Heart right ventricle (tissue), 16 donors: ENCODE data around the gene PIK3CB. TPM values are rescaled to one million over a fixed set of nuclear protein-coding genes. Genes with fewer than 3 reads are reported as not detected.
"Not testable (repeated sequence)": the region's sequence is repeated elsewhere in the genome, so short reads cannot be mapped to it uniquely, and the experiment has no call there.

ENCODE experiments used
- ATAC-seq, 8 donors: fragments of 200-7000 bp; cut with Tn5 transposase; one replicate each; pipeline ENCODE4 v1.9.1; 2020; ENCODE audit warnings: mild to moderate bottlenecking in 8 of 8, moderate library complexity in 8 of 8, moderate number of reproducible peaks in 1 of 8
- DNase-seq, 2 donors: peaks; one replicate each; pipeline ENCODE4 v3.0.0-alpha.2; 2020
- H3K27ac ChIP-seq, 10 donors: fragments of 200-600 bp; sonication (generic) in 2 of 10; one replicate each; pipeline versions ENCODE4 v1.5.0 to v1.8.0; 2020 to 2022; ENCODE audit warnings: mild to moderate bottlenecking in 3 of 10
- H3K27me3 ChIP-seq, 7 donors: fragments of 200-600 bp; one replicate each; pipeline ENCODE4 v1.8.0; 2021 to 2022; ENCODE audit warnings: mild to moderate bottlenecking in 2 of 7
- H3K36me3 ChIP-seq, 9 donors: fragments of 200-600 bp; sonication (generic) in 1 of 9; one replicate each; pipeline versions ENCODE4 v1.5.0 to v1.8.0; 2020 to 2022; ENCODE audit warnings: mild to moderate bottlenecking in 2 of 9
- H3K4me1 ChIP-seq, 9 donors: fragments of 200-600 bp; sonication (generic) in 1 of 9; one replicate each; pipeline versions ENCODE4 v1.5.0 to v1.8.0; 2020 to 2022; ENCODE audit warnings: mild to moderate bottlenecking in 4 of 9
- H3K4me3 ChIP-seq, 10 donors: fragments of 200-600 bp; sonication (generic) in 2 of 10; one replicate each; pipeline versions ENCODE4 v1.5.0 to v1.8.0; 2020 to 2022; ENCODE audit warnings: mild to moderate bottlenecking in 7 of 10, moderate library complexity in 2 of 10
- H3K9me3 ChIP-seq, 11 donors: fragments of 200-600 bp in 10 of 11; sonication (generic) in 2 of 11; one replicate each; pipeline versions ENCODE4 v1.5.0 to v1.8.0; 2013 to 2022; ENCODE audit warnings: mild to moderate bottlenecking in 2 of 11, control low read depth in 1 of 11, moderate library complexity in 1 of 11
- WGBS, 2 donors: extraction: QIAGEN DNeasy Blood & Tissue Kit; methylation state at CpG; one replicate each; pipeline ENCODE4 v1.1.7; 2013; ENCODE audit warnings: inconsistent platforms in 1 of 2; 5-methylcytosine and 5-hydroxymethylcytosine counted together
- intact Hi-C, 10 donors: fragments of 100-400 bp; cut with DNase I; formaldehyde crosslinking; loops; one replicate each; pipeline versions ENCODE4 v1.11.1 to v1.14.2; 2022
- polyA plus RNA-seq, 2 donors: library from polyadenylated mRNA; stranded (reverse); fragments of 200-250 nt; gene quantifications; one replicate each; pipeline ENCODE4 v1.2.3, GENCODE V29; 2013
- total RNA-seq, 10 donors: library from RNA; stranded (reverse); fragmentation: NEBNext Ultra II Directional in 3 of 10; extraction: Animal tissue kit (Norgen Biotek cat#: 25700) in 3 of 10; gene quantifications; one replicate each; pipeline versions ENCODE4 v1.2.1 to v1.2.4, GENCODE V29; 2021 to 2023
- TF ChIP-seq, protein P1 (sequence below), 9 donors: fragments of 200-600 bp; sonication (generic) in 2 of 9; IDR thresholded peaks; one replicate each; pipeline versions ENCODE4 v1.5.0 to v1.8.0; 2021 to 2022; ENCODE audit warnings: antibody characterized with exemption in 9 of 9, mild to moderate bottlenecking in 5 of 9, moderate library complexity in 1 of 9
- donor health status: Arrhythmogenic right ventricular cardiomyopathy.
- donor health status: ischemic (EF 13 %, LVEDD 7.1; RV severe dilation, severe dysfunction).
- donor health status: healthy with polysubstance abuse.
- donor health status: DM: no; HTN: yes; CAD: no.
- donor health status: DM: no; HTN: no; CAD: no.
- donor health status: ischemic (EF 25% LVEDD 6.9; RV normal size, moderate dysfunction).
- donor health status: ischemic (EF 25% LVEDD 5.7; RV mildly dilated, moderate dysfunction).
- donor health status: healthy.
- donor health status: DM: yes; HTN: yes; CAD: no.
- donor health status: Ischemic cardiomyopathy.
- donor health status: ischemic (EF 35%, LVEDD 5.7; RV mildly dilated, moderate dysfunction).
- donor health status: nonischemic (EF 11% LVEDD 7.7; RV severe dilation, severe dysfunction).
- donor health status: DM: yes; HTN: yes; CAD: no.
- donor health status: PGD.
- donor health status: ischemic (EF 29% LVEDD 5.4; RV normal size, mild dysfunction).
- donor health status: nonischemic (EF 23%, LVEDD 6.1; RV moderate dilation, normal function).

PIK3CB gene
- total and polyA plus RNA-seq, 12 donors, result 8.1 to 45.7 (median 29.3) TPM

DNA sequence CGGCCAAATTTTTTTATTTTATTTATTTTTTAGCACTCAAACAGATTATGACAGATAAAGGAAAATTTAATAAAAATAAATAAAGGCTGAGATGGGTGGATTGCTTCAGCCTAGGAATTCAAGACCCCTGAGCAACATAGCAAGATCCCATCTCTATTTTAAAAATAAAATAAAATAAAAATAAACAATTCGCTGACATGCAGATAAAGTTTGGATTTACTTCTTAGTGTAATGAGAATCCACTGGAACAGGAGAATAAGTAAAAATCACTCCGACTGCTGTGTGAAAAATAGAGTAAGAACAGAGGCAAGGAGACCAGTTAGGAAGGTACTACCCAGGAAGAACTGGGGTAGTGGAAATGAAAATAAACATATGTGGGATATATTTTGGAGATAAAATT lies 5.6 kb downstream of the PIK3CB start:
- no peak for ATAC-seq
- TF ChIP-seq, protein P1, sequence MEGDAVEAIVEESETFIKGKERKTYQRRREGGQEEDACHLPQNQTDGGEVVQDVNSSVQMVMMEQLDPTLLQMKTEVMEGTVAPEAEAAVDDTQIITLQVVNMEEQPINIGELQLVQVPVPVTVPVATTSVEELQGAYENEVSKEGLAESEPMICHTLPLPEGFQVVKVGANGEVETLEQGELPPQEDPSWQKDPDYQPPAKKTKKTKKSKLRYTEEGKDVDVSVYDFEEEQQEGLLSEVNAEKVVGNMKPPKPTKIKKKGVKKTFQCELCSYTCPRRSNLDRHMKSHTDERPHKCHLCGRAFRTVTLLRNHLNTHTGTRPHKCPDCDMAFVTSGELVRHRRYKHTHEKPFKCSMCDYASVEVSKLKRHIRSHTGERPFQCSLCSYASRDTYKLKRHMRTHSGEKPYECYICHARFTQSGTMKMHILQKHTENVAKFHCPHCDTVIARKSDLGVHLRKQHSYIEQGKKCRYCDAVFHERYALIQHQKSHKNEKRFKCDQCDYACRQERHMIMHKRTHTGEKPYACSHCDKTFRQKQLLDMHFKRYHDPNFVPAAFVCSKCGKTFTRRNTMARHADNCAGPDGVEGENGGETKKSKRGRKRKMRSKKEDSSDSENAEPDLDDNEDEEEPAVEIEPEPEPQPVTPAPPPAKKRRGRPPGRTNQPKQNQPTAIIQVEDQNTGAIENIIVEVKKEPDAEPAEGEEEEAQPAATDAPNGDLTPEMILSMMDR (IDR thresholded peaks at IDR 0.05), result no peak

GRCh38 chr3:138827222-138827621 lies 7.5 kb downstream of the PIK3CB start:
- TF ChIP-seq, protein P1 (IDR thresholded peaks at IDR 0.05), result no peak
- H3K4me3 ChIP-seq, result no peak overlapping the region
- peaks cover 0 to 3% (median 0%) of the 10 kb centered on the region in 11 donors for H3K9me3 ChIP-seq
- peaks cover 0 to 23% (median 14%) of the 10 kb centered on the region in 9 donors for H3K4me1 ChIP-seq
- DNase-seq, result no peak
- WGBS, 2 donors, result 93 to 95% methylated on average over 7 of the region's 7 CpGs
- H3K27ac ChIP-seq, result no peak overlapping the region
- H3K27me3 ChIP-seq, result no peaks in the 10 kb centered on the region
- H3K36me3 ChIP-seq, result peaks cover 0 to 17% (median 0%) of the 10 kb centered on the region in 9 donors
- ATAC-seq, result no peak
- intact Hi-C loops, result loop anchor here in 1 of 10 donors (10.0 kb wide), 1 partner anchor 102 kb away; no protein-coding TSS in a partner anchor

More for the DNA sequence above, 5.6 kb downstream of the PIK3CB start:
- 97 to 98% methylated on average over 3 of the region's 3 CpGs for WGBS, 2 donors
- intact Hi-C loops, result loop anchor here in 1 of 10 donors (10.0 kb wide), 1 partner anchor 104 kb away; no protein-coding TSS in a partner anchor
- DNase-seq, result no peak
- Histone ChIP-seq H3K4me1 (peaks cover 0 to 27% (median 13%) of the 10 kb centered on the region in 9 donors), H3K9me3 (peaks cover 0 to 3% (median 0%) of the 10 kb centered on the region in 11 donors), H3K36me3 (peaks cover 0 to 15% (median 0%) of the 10 kb centered on the region in 9 donors), H3K27ac (no peak overlapping the region), H3K4me3 (no peak overlapping the region), H3K27me3 (no peaks in the 10 kb centered on the region)

DNA sequence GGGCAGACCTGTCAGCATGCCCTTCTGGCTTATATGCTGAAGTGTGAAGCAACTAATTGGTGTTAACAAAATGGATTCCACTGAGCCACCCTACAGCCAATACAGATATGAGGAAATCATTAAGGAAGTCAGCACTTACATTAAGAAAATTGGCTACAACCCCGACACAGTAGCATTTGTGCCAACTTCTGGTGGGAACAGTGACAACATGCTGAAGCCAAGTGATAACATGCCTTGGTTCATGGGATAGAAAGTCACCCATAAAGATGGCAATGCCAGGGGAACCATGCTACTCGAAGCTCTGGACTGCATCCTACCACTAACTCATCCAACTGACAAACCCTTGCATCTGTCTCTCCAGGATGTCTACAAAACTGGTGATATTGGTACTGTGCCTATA lies 9.4 kb downstream of the PIK3CB start:
- intact Hi-C loops, result loop anchor here in 1 of 10 donors (10.0 kb wide), 1 partner anchor 101 kb away; no protein-coding TSS in a partner anchor
- WGBS, 2 donors, result 29 to 54% methylated on average over 2 of the region's 2 CpGs
- Histone ChIP-seq H3K4me1 (peaks cover 0 to 23% (median 14%) of the 10 kb centered on the region in 9 donors), H3K27me3 (no peaks in the 10 kb centered on the region), H3K9me3 (no peaks in the 10 kb centered on the region), H3K36me3 (peaks cover 0 to 17% (median 0%) of the 10 kb centered on the region in 9 donors), H3K27ac (no peak overlapping the region), H3K4me3 (no peak overlapping the region)
- DNase-seq, result no peak
- TF ChIP-seq, protein P1 (IDR thresholded peaks at IDR 0.05), result no peak
- ATAC-seq, result peak in 1 of 8 donors; percentile 21

GRCh38 chr3:138824114-138824506 lies 10.6 kb downstream of the PIK3CB start:
- no peak overlapping the region for H3K27ac ChIP-seq
- TF ChIP-seq, protein P1 (IDR thresholded peaks at IDR 0.05), result no peak

GRCh38 chr3:138820379-138820778 lies 14.3 kb downstream of the PIK3CB start:
- whole genome bisulfite sequencing, 2 donors, result 95 to 97% methylated on average over 4 of the region's 4 CpGs
- H3K9me3 ChIP-seq, H3K4me3 ChIP-seq, DNase-seq, ATAC-seq, H3K27me3 ChIP-seq, H3K27ac ChIP-seq: not testable (repeated sequence)
- H3K36me3 ChIP-seq, result peaks cover 0 to 11% (median 0%) of the 10 kb centered on the region in 9 donors
- H3K4me1 ChIP-seq, result peaks cover 5 to 46% (median 22%) of the 10 kb centered on the region in 9 donors
- intact Hi-C loops, result loop anchor here in 1 of 10 donors (10.0 kb wide), 1 partner anchor 96 kb away; no protein-coding TSS in a partner anchor

More at GRCh38 chr3:138824114-138824506, 10.6 kb downstream of the PIK3CB start:
- intact Hi-C loops, result loop anchor here in 1 of 10 donors (10.0 kb wide), 1 partner anchor 99 kb away; no protein-coding TSS in a partner anchor
- DNase-seq (no peak), ATAC-seq (no peak)
- Histone ChIP-seq H3K9me3 (no peaks in the 10 kb centered on the region), H3K4me1 (peaks cover 0 to 23% (median 14%) of the 10 kb centered on the region in 9 donors), H3K27me3 (no peaks in the 10 kb centered on the region), H3K36me3 (peaks cover 0 to 17% (median 0%) of the 10 kb centered on the region in 9 donors), H3K4me3 (no peak overlapping the region)
- WGBS, 2 donors, result 85% methylated on average over 1 of the region's 1 CpG
